Measurements from ENCODE around the gene TCIRG1. TPM values are rescaled to one million over a fixed set of nuclear protein-coding genes. Genes with fewer than 3 reads are reported as not detected.
"Not testable (repeated sequence)": the region's sequence is repeated elsewhere in the genome, so short reads cannot be mapped to it uniquely, and the experiment has no call there.

Gene TCIRG1
- total RNA-seq, 1 donor from 2014 or later, result 25.8 TPM

GRCh38 chr11:68064926-68065325 is 26.1 kb downstream of the TCIRG1 start:
- ATAC-seq (peak; percentile 17), DNase-seq (no peak)
- intact Hi-C loops (cut with micrococcal nuclease), result no loop called here

- DNase-seq (no peak), ATAC-seq (no peak)
- intact Hi-C loops (cut with micrococcal nuclease), result no loop called here
Observed at GRCh38 chr11:68065841-68066240, 27.0 kb downstream of the TCIRG1 start.

GRCh38 chr11:68066742-68067141 is 27.9 kb downstream of the TCIRG1 start:
- DNase-seq, result no peak
- intact Hi-C loops (cut with micrococcal nuclease), result no loop called here
- ATAC-seq, result peak; percentile 18

GRCh38 chr11:68067991-68068390 is 29.2 kb downstream of the TCIRG1 start:
- intact Hi-C loops (cut with micrococcal nuclease), result no loop called here
- no peak for DNase-seq
- no peak for ATAC-seq

- no peak for ATAC-seq
- no peak for DNase-seq
- intact Hi-C loops (cut with micrococcal nuclease), result no loop called here
Observed at GRCh38 chr11:68071281-68072048, 32.6 kb downstream of the TCIRG1 start.

- ATAC-seq (no peak), DNase-seq (no peak)
- intact Hi-C loops (cut with micrococcal nuclease), result no loop called here
Observed at GRCh38 chr11:68074584-68075352, 35.9 kb downstream of the TCIRG1 start.

- intact Hi-C loops (cut with micrococcal nuclease), result no loop called here
- ATAC-seq, result peak; percentile 27
- no peak for DNase-seq
Observed at GRCh38 chr11:68076371-68077042, 37.7 kb downstream of the TCIRG1 start.

- DNase-seq (no peak), ATAC-seq (peak; percentile 74)
- intact Hi-C loops (cut with micrococcal nuclease), result no loop called here
Observed at GRCh38 chr11:68077617-68078582, 39.1 kb downstream of the TCIRG1 start.

GRCh38 chr11:68080860-68081259 is 42.0 kb downstream of the TCIRG1 start:
- intact Hi-C loops (cut with micrococcal nuclease), result no loop called here
- DNase-seq, result no peak
- ATAC-seq, result no peak

- DNase-seq, result no peak
- no peak for ATAC-seq
- intact Hi-C loops (cut with micrococcal nuclease), result no loop called here
Observed at GRCh38 chr11:68081691-68082090, 42.9 kb downstream of the TCIRG1 start.

GRCh38 chr11:68082481-68082880 is 43.7 kb downstream of the TCIRG1 start:
- ATAC-seq (no peak), DNase-seq (no peak)
- intact Hi-C loops (cut with micrococcal nuclease), result no loop called here

- ATAC-seq (no peak), DNase-seq (no peak)
- intact Hi-C loops (cut with micrococcal nuclease), result no loop called here
Observed at GRCh38 chr11:68083517-68083916, 44.7 kb downstream of the TCIRG1 start.

- no peak for DNase-seq
- intact Hi-C loops (cut with micrococcal nuclease), result no loop called here
- no peak for ATAC-seq
Observed at GRCh38 chr11:68089679-68090078, 50.9 kb downstream of the TCIRG1 start.

- no peak for ATAC-seq
- no peak for DNase-seq
- intact Hi-C loops (cut with micrococcal nuclease), result no loop called here
Observed at GRCh38 chr11:68090287-68090686, 51.5 kb downstream of the TCIRG1 start.

GRCh38 chr11:68090706-68091105 is 51.9 kb downstream of the TCIRG1 start:
- ATAC-seq, result peak; percentile 81
- intact Hi-C loops (cut with micrococcal nuclease), result no loop called here
- DNase-seq, result no peak

- no peak for DNase-seq
- intact Hi-C loops (cut with micrococcal nuclease), result no loop called here
- no peak for ATAC-seq
Observed at GRCh38 chr11:68092411-68092810, 53.6 kb downstream of the TCIRG1 start.

GRCh38 chr11:68092946-68093345 is 54.1 kb downstream of the TCIRG1 start:
- ATAC-seq; intact Hi-C loops (cut with micrococcal nuclease); DNase-seq: not testable (repeated sequence)

- ATAC-seq (no peak), DNase-seq (no peak)
- intact Hi-C loops (cut with micrococcal nuclease), result no loop called here
Observed at GRCh38 chr11:68093565-68093964, 54.7 kb downstream of the TCIRG1 start.

- ATAC-seq, result no peak
- no peak for DNase-seq
- intact Hi-C loops (cut with micrococcal nuclease), result no loop called here
Observed at GRCh38 chr11:68096962-68097361, 58.1 kb downstream of the TCIRG1 start.

Measured in left ventricle myocardium superior (tissue), 1 donor.